ENCODE data around the gene TWF1.
A peak's percentile ranks its signal among the peaks of the same experiment; 100 is the strongest.
"Not testable (repeated sequence)": the region's sequence is repeated elsewhere in the genome, so short reads cannot be mapped to it uniquely, and the experiment has no call there.

Gene TWF1

GRCh38 chr12:43797561-43798217 is 8.4 kb downstream of the TWF1 start:
- no peak for DNase-seq

GRCh38 chr12:43795716-43796280 is 10.3 kb downstream of the TWF1 start:
- no peak for DNase-seq

GRCh38 chr12:43789941-43790340 is 16.2 kb downstream of the TWF1 start:
- DNase-seq, result no peak

GRCh38 chr12:43786899-43787693 is 19.0 kb downstream of the TWF1 start:
- no peak for DNase-seq

- DNase-seq, result no peak
These were observed 29.6 kb downstream of the TWF1 start for GRCh38 chr12:43776498-43776897.

GRCh38 chr12:43766291-43766690 is 39.8 kb downstream of the TWF1 start:
- no peak for DNase-seq

GRCh38 chr12:43764528-43764927 is 41.6 kb downstream of the TWF1 start:
- no peak for DNase-seq

- no peak for DNase-seq
These were observed 42.3 kb downstream of the TWF1 start for GRCh38 chr12:43763769-43764168.

GRCh38 chr12:43762596-43762995 is 43.5 kb downstream of the TWF1 start:
- no peak for DNase-seq

GRCh38 chr12:43761500-43761899 is 44.6 kb downstream of the TWF1 start:
- no peak for DNase-seq

- DNase-seq, result no peak
These were observed 45.7 kb downstream of the TWF1 start for GRCh38 chr12:43760396-43760795.

GRCh38 chr12:43758728-43759563 is 47.2 kb downstream of the TWF1 start, which contains the start of the genes IRAK4 and PUS7L:
Gene IRAK4 (plus strand): TSS chr12:43758951. CDS start chr12:43768112, 9,161 bp downstream.
Gene PUS7L (minus strand): TSS chr12:43758790. CDS start chr12:43755245, 3,545 bp downstream.
- peak; percentile 12 for DNase-seq

- no peak for DNase-seq
These were observed 47.8 kb downstream of the TWF1 start for GRCh38 chr12:43758247-43758727.

GRCh38 chr12:43754015-43754414 is 52.1 kb downstream of the TWF1 start:
- no peak for DNase-seq

- DNase-seq, result not testable (repeated sequence)
These were observed 54.8 kb downstream of the TWF1 start for GRCh38 chr12:43751360-43751759.

- DNase-seq, result no peak
These were observed 55.3 kb downstream of the TWF1 start for GRCh38 chr12:43750814-43751213.

- no peak for DNase-seq
These were observed 57.1 kb downstream of the TWF1 start for GRCh38 chr12:43749016-43749415.

- no peak for DNase-seq
These were observed 61.3 kb downstream of the TWF1 start for GRCh38 chr12:43744826-43745225.
